Activated T-helper 17 cell treated with anti-CD3 and anti-CD28 coated beads, Interleukin-2, amount 50 U/mL, for 72 hours (primary cell): Measurements from ENCODE around the gene FAM83C. TPM values are rescaled to one million over a fixed set of nuclear protein-coding genes. Genes with fewer than 3 reads are reported as not detected.
"Not testable (repeated sequence)": the region's sequence is repeated elsewhere in the genome, so short reads cannot be mapped to it uniquely, and the experiment has no call there.

Experiments
- ATAC-seq: fragments of 150-1000 bp; cut with Tn5 transposase; replicated peaks from 2 replicates; pipeline ENCODE4 v1.10.0; 2021; ENCODE audit warnings: mild to moderate bottlenecking, moderate library complexity
- H3K27ac Mint-ChIP-seq: one replicate; pipeline ENCODE4 v1.8.0; 2022; ENCODE audit warnings: mixed read lengths
- H3K27me3 Mint-ChIP-seq: one replicate; pipeline ENCODE4 v1.8.0; 2022; ENCODE audit warnings: mixed read lengths
- H3K36me3 Mint-ChIP-seq: one replicate; pipeline ENCODE4 v1.8.0; 2022; ENCODE audit warnings: low read depth, mild to moderate bottlenecking, mixed read lengths
- H3K4me1 Mint-ChIP-seq: one replicate; pipeline ENCODE4 v1.8.0; 2022; ENCODE audit warnings: mixed read lengths
- H3K4me3 Mint-ChIP-seq: one replicate; pipeline ENCODE4 v1.8.0; 2022; ENCODE audit warnings: mild to moderate bottlenecking, mixed read lengths
- H3K9me3 Mint-ChIP-seq: one replicate; pipeline ENCODE4 v1.8.0; 2022; ENCODE audit warnings: mixed read lengths
- total RNA-seq, 2 donors: library from RNA; stranded (reverse); gene quantifications; one replicate each; pipeline ENCODE4 v1.2.3, GENCODE V29; 2022

The FAM83C gene
- total RNA-seq, 2 donors from 2014 or later, result not detected

- Mint-ChIP-seq H3K27ac (peak overlapping the region; percentile 100), H3K9me3 (no peaks in the 10 kb centered on the region), H3K27me3 (no peaks in the 10 kb centered on the region), H3K36me3 (peaks cover 68% of the 10 kb centered on the region), H3K4me3 (peak overlapping the region; percentile 99), H3K4me1 (peaks cover 4% of the 10 kb centered on the region)
- no peak for ATAC-seq
Observed at GRCh38 chr20:35275741-35276251, 16.4 kb downstream of the FAM83C start.

GRCh38 chr20:35274172-35275092 is 17.8 kb downstream of the FAM83C start:
- Mint-ChIP-seq H3K27me3 (no peaks in the 10 kb centered on the region), H3K9me3 (no peaks in the 10 kb centered on the region), H3K4me1 (no peaks in the 10 kb centered on the region), H3K27ac (peak overlapping the region; percentile 28), H3K36me3 (peaks cover 67% of the 10 kb centered on the region), H3K4me3 (no peak overlapping the region)
- ATAC-seq, result no peak

- Mint-ChIP-seq H3K36me3 (peaks cover 59% of the 10 kb centered on the region), H3K4me1 (no peaks in the 10 kb centered on the region), H3K27me3 (no peaks in the 10 kb centered on the region), H3K4me3 (no peak overlapping the region), H3K27ac (peak overlapping the region; percentile 28), H3K9me3 (no peaks in the 10 kb centered on the region)
- no peak for ATAC-seq
Observed at GRCh38 chr20:35273449-35274171, 18.6 kb downstream of the FAM83C start.

- Mint-ChIP-seq H3K36me3 (peaks cover 57% of the 10 kb centered on the region), H3K4me3 (no peak overlapping the region), H3K27ac (no peak overlapping the region), H3K4me1 (no peaks in the 10 kb centered on the region), H3K9me3 (no peaks in the 10 kb centered on the region), H3K27me3 (no peaks in the 10 kb centered on the region)
- ATAC-seq, result no peak
Observed at GRCh38 chr20:35271904-35272303, 20.3 kb downstream of the FAM83C start.

DNA sequence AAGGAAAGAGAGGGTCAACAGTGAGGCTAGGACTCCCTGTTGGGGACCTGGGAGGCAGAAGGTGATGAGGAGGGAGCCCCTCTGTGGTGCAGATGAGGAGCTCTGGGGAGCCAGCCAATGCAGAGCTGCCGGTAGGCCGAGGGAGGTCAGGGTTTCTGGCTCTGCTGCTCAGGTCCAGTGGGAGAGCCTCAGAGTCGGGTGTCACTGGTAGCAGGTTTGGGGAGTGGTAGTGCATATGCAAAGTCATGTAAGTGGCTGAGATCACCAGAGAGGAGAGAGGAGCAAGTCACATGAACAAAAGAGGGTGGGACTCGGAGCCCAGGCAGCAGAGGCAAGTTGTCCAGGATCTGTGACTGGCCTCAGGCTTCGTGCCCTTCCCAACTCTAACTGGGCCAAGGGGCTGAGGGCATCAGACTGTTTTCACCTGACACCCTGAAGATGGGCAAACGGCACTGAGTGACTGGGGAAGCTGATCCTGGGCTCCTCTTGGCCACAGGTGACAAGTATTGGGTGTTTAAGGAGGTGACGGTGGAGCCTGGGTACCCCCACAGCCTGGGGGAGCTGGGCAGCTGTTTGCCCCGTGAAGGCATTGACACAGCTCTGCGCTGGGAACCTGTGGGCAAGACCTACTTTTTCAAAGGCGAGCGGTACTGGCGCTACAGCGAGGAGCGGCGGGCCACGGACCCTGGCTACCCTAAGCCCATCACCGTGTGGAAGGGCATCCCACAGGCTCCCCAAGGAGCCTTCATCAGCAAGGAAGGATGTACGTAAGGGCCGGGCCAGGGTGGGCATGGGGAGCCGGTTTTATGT is 20.9 kb downstream of the FAM83C start:
- Mint-ChIP-seq H3K27me3 (no peaks in the 10 kb centered on the region), H3K4me3 (no peak overlapping the region), H3K27ac (peak overlapping the region; percentile 76), H3K9me3 (no peaks in the 10 kb centered on the region), H3K36me3 (peaks cover 57% of the 10 kb centered on the region), H3K4me1 (peaks cover 3% of the 10 kb centered on the region)
- no peak for ATAC-seq

DNA sequence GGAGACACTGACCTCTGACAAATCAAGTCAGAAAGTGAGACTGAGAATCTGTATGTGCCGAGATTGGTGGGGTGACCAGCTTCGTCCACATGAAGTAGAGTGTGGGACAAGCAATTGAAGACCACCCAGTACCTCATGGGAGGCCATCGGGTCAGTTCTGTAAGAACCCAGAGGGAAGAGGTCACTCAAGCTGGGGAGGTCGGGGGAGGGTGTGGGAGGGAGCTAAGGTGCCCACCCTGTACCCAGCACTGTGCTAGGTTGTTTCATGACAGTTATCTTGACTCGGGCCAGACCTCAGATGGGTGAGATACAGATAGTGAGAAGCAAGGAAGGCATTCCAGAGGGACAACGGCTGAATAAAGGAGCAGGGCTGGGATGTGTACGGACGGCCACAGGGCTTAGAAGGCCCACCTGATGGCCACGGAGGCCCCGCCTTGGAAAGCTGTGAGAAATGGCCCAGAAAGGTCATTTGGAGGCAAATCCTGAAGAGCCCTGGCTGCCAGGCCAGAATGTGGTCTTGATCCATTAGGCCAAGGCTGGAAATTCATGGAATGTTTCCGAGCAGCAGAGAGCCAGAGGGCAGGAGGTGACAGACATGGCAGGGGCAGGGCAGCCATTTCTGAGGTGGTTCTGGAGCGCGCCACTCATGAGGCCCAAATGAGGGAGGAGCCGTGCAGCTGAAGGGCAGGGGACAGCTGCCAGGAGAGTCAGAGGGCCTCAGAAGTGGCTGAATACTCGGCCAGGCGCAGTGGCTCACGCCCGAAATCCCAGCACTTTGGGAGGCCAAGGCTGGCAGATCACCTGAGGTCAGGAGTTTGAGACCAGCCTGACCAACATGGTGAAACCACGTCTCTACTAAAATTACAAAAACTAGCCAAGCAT is 22.0 kb downstream of the FAM83C start:
- Mint-ChIP-seq H3K9me3 (no peaks in the 10 kb centered on the region), H3K4me3 (no peak overlapping the region), H3K36me3 (peaks cover 48% of the 10 kb centered on the region), H3K27me3 (no peaks in the 10 kb centered on the region), H3K4me1 (peaks cover 3% of the 10 kb centered on the region), H3K27ac (peak overlapping the region; percentile 76)
- ATAC-seq, result no peak

- Mint-ChIP-seq H3K27me3 (no peaks in the 10 kb centered on the region), H3K27ac (peak overlapping the region; percentile 36)
- ATAC-seq, result peak; percentile 61
Observed at GRCh38 chr20:35269055-35269781, 23.0 kb downstream of the FAM83C start.

DNA sequence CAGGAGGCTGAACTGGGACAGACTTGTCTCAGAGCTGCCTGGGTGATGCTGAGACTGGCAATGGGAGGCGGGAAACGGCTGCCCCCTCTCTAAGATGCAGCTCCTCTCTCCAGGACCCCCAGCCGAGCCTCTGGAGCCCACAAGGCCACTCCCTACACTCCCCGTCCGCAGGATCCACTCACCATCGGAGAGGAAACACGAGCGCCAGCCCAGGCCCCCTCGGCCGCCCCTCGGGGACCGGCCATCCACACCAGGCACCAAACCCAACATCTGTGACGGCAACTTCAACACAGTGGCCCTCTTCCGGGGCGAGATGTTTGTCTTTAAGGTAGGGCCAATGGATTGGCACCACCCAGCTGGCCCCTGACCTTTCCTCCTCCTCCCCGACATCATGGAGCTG is 25.1 kb downstream of the FAM83C start:
- Mint-ChIP-seq H3K36me3 (peaks cover 69% of the 10 kb centered on the region), H3K27me3 (no peaks in the 10 kb centered on the region), H3K4me3 (no peak overlapping the region), H3K9me3 (no peaks in the 10 kb centered on the region), H3K27ac (no peak overlapping the region), H3K4me1 (peaks cover 3% of the 10 kb centered on the region)
- ATAC-seq, result no peak

More at GRCh38 chr20:35269055-35269781, 23.0 kb downstream of the FAM83C start:
- H3K4me1 Mint-ChIP-seq, result peaks cover 3% of the 10 kb centered on the region
- no peak overlapping the region for H3K4me3 Mint-ChIP-seq
- H3K36me3 Mint-ChIP-seq, result peaks cover 55% of the 10 kb centered on the region
- H3K9me3 Mint-ChIP-seq, result no peaks in the 10 kb centered on the region

- no peak overlapping the region for H3K27ac Mint-ChIP-seq
- no peak overlapping the region for H3K4me3 Mint-ChIP-seq
- H3K36me3 Mint-ChIP-seq, result peaks cover 46% of the 10 kb centered on the region
- no peaks in the 10 kb centered on the region for H3K9me3 Mint-ChIP-seq
- peaks cover 3% of the 10 kb centered on the region for H3K4me1 Mint-ChIP-seq
- no peak for ATAC-seq
- H3K27me3 Mint-ChIP-seq, result no peaks in the 10 kb centered on the region
Observed at GRCh38 chr20:35264755-35265154, 27.5 kb downstream of the FAM83C start.

DNA sequence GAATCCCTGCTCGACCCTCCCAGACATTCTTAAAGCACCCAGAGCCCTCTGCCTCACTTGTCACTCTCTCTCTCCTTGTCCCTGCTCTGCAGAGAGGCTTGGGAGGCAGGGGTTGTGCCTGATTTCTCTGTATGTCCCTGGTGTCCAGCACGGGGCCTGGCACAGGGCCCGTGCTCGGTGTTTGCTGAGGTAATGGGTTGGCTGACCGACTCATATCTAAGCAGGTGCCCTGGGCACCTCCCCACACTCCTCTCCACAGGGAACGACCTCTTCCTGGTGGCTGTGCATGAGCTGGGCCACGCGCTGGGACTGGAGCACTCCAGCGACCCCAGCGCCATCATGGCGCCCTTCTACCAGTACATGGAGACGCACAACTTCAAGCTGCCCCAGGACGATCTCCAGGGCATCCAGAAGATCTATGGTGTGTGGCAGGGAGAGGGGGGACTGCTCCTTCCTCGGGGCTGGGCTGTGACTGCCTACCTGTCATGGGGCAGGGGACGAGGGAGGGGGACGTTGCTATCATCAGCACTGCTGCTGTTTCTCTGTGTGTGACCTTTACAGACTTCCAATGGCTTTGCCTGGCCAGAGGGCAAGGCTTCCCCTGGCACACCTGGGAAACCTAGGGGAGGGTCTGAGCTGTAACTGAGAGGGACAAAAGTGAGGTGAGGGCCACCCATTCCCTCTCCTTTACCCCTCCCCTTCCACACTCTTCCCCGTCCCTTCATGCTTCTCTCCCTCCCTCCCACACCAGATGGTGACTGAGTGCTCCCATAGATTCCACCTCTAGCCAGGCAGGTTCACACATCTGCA is 28.5 kb downstream of the FAM83C start:
- Mint-ChIP-seq H3K27ac (no peak overlapping the region), H3K9me3 (no peaks in the 10 kb centered on the region), H3K4me3 (no peak overlapping the region), H3K27me3 (no peaks in the 10 kb centered on the region), H3K36me3 (peaks cover 44% of the 10 kb centered on the region), H3K4me1 (peaks cover 3% of the 10 kb centered on the region)
- no peak for ATAC-seq

GRCh38 chr20:35262731-35263531 is 29.3 kb downstream of the FAM83C start:
- peaks cover 37% of the 10 kb centered on the region for H3K36me3 Mint-ChIP-seq
- H3K27me3 Mint-ChIP-seq, H3K4me1 Mint-ChIP-seq, H3K27ac Mint-ChIP-seq, H3K4me3 Mint-ChIP-seq, H3K9me3 Mint-ChIP-seq, ATAC-seq: not testable (repeated sequence)

GRCh38 chr20:35262321-35262720 is 29.9 kb downstream of the FAM83C start:
- H3K36me3 Mint-ChIP-seq, result peaks cover 31% of the 10 kb centered on the region

More at GRCh38 chr20:35262321-35262720, 29.9 kb downstream of the FAM83C start:
- not testable (repeated sequence) for H3K4me3 Mint-ChIP-seq, H3K27me3 Mint-ChIP-seq, ATAC-seq, H3K27ac Mint-ChIP-seq, H3K4me1 Mint-ChIP-seq, H3K9me3 Mint-ChIP-seq
